OCI-LY1 (cell line): ENCODE measurements around the gene CDK10.

Experiments
- CTCF ChIP-seq: fragments of 200-600 bp; sonication (generic), shearing (Covaris generic); IDR thresholded peaks from 2 replicates; pipeline ENCODE4 v1.5.1; 2017; ENCODE audit warnings: mild to moderate bottlenecking, antibody characterized with exemption, low read length, moderate library complexity, mixed read lengths
- EZH2 ChIP-seq: fragments of 200-600 bp; sonication (generic), shearing (Covaris generic); IDR thresholded peaks from 2 replicates; pipeline ENCODE4 v1.8.0; 2017; ENCODE audit warnings: borderline replicate concordance, mixed run types, mild to moderate bottlenecking, antibody characterized with exemption, low read length, moderate library complexity, mixed read lengths

- TF ChIP-seq CTCF (no peak), EZH2 (no peak)
These were observed 44.2 kb downstream of the CDK10 start for GRCh38 chr16:89730610-89731234.
